Measurements from ENCODE around the gene FAT2. TPM values are rescaled to one million over a fixed set of nuclear protein-coding genes. Genes with fewer than 3 reads are reported as not detected.

The FAT2 gene
- polyA plus RNA-seq, 3 donors, result not detected

GRCh38 chr5:151553130-151553670 is 37.9 kb downstream of the FAT2 start:
- Mint-ChIP-seq H3K36me3 (no peaks in the 10 kb centered on the region), H3K4me1 (peaks cover 19% of the 10 kb centered on the region), H3K27me3 (ENCODE audit: low read depth in 3 of 3) (peaks cover 0 to 4% (median 3%) of the 10 kb centered on the region in 3 donors), H3K9me3 (peaks cover 0 to 2% (median 0%) of the 10 kb centered on the region in 7 donors), H3K4me3 (no peak overlapping the region), H3K27ac (peak overlapping the region in 2 of 7 donors; percentile 25 to 50)
- Histone ChIP-seq H3K36me3 (replicated peaks in 1 of 2; ENCODE audit: control insufficient read depth in 1 of 2, insufficient read depth in 2 of 2, low read length in 2 of 2) (no peaks in the 10 kb centered on the region), H3K9ac (ENCODE audit: insufficient read depth, low read length, poor library complexity, severe bottlenecking) (no peak overlapping the region), H3K27me3 (ENCODE audit: control insufficient read depth in 2 of 2, insufficient read depth in 2 of 2, low read length in 2 of 2) (no peaks in the 10 kb centered on the region), H4K20me1 (ENCODE audit: insufficient read depth, low read length) (no peaks in the 10 kb centered on the region), H2AFZ (ENCODE audit: insufficient read depth, low read depth, low read length, poor library complexity, severe bottlenecking) (no peak overlapping the region), H3K27ac (ENCODE audit: low read depth in 1 of 2, low read length in 2 of 2) (no peak overlapping the region), H3K4me3 (replicated peaks in 1 of 3; ENCODE audit: low read depth in 2 of 3, low read length in 3 of 3) (no peak overlapping the region), H3K4me1 (ENCODE audit: control insufficient read depth in 1 of 2, insufficient read depth in 2 of 2, low read length in 2 of 2) (peaks cover 20% of the 10 kb centered on the region in 2 donors), H3K79me2 (ENCODE audit: insufficient read depth, low read length) (no peaks in the 10 kb centered on the region), H3K4me2 (replicated peaks; ENCODE audit: extremely low read depth, low read length, poor library complexity, severe bottlenecking) (no peak overlapping the region), H3K9me3 (replicated peaks in 1 of 2; ENCODE audit: control insufficient read depth in 1 of 2, insufficient read depth in 1 of 2, low read length in 2 of 2) (no peaks in the 10 kb centered on the region)
- DNase-seq, result no peak
- no peak for TF ChIP-seq CTCF (IDR thresholded peaks at IDR 0.05)
- 96% methylated on average over 8 of the region's 10 CpGs for WGBS (ENCODE audit: insufficient coverage)
- intact Hi-C loops (cut with micrococcal nuclease), result no loop called here

- peaks cover 12% of the 10 kb centered on the region for H3K4me1 Mint-ChIP-seq
- no peak overlapping the region for H3K9ac ChIP-seq (ENCODE audit: insufficient read depth, low read length, poor library complexity, severe bottlenecking)
- no peaks in the 10 kb centered on the region for H3K79me2 ChIP-seq (ENCODE audit: insufficient read depth, low read length)
- H4K20me1 ChIP-seq (ENCODE audit: insufficient read depth, low read length), result no peaks in the 10 kb centered on the region
- H3K27ac Mint-ChIP-seq, result no peak overlapping the region
- H3K36me3 Mint-ChIP-seq, result no peaks in the 10 kb centered on the region
- WGBS (ENCODE audit: insufficient coverage), result 100% methylated on average over 1 of the region's 3 CpGs
- H3K9me3 ChIP-seq (replicated peaks in 1 of 2; ENCODE audit: control insufficient read depth in 1 of 2, insufficient read depth in 1 of 2, low read length in 2 of 2), result no peaks in the 10 kb centered on the region
- H3K4me2 ChIP-seq (replicated peaks; ENCODE audit: extremely low read depth, low read length, poor library complexity, severe bottlenecking), result no peak overlapping the region
- no peak overlapping the region for H2AFZ ChIP-seq (ENCODE audit: insufficient read depth, low read depth, low read length, poor library complexity, severe bottlenecking)
- TF ChIP-seq CTCF (IDR thresholded peaks at IDR 0.05), result no peak
- no peak overlapping the region for H3K4me3 Mint-ChIP-seq
- no peak overlapping the region for H3K27ac ChIP-seq (ENCODE audit: low read depth in 1 of 2, low read length in 2 of 2)
- H3K36me3 ChIP-seq (replicated peaks in 1 of 2; ENCODE audit: control insufficient read depth in 1 of 2, insufficient read depth in 2 of 2, low read length in 2 of 2), result no peaks in the 10 kb centered on the region
- peaks cover 0 to 6% (median 3%) of the 10 kb centered on the region in 3 donors for H3K27me3 Mint-ChIP-seq (ENCODE audit: low read depth in 3 of 3)
- DNase-seq, result no peak
- no peak overlapping the region for H3K4me3 ChIP-seq (replicated peaks in 1 of 3; ENCODE audit: low read depth in 2 of 3, low read length in 3 of 3)
- intact Hi-C loops (cut with micrococcal nuclease), result no loop called here
- peaks cover 0 to 2% (median 0%) of the 10 kb centered on the region in 7 donors for H3K9me3 Mint-ChIP-seq
- no peaks in the 10 kb centered on the region for H3K27me3 ChIP-seq (ENCODE audit: control insufficient read depth in 2 of 2, insufficient read depth in 2 of 2, low read length in 2 of 2)
- peaks cover 14% of the 10 kb centered on the region in 2 donors for H3K4me1 ChIP-seq (ENCODE audit: control insufficient read depth in 1 of 2, insufficient read depth in 2 of 2, low read length in 2 of 2)
These were observed 39.1 kb downstream of the FAT2 start for GRCh38 chr5:151551985-151552384.
